ENCODE measurements around the gene MAP9.

MAP9 gene

GRCh38 chr4:155392481-155393184 lies 15.9 kb upstream of the MAP9 start:
- Mint-ChIP-seq H3K9me3 (peaks cover 2% of the 10 kb centered on the region), H3K4me1 (no peaks in the 10 kb centered on the region)
- no peak for DNase-seq (ENCODE audit: low spot score in 2 of 2)

DNA sequence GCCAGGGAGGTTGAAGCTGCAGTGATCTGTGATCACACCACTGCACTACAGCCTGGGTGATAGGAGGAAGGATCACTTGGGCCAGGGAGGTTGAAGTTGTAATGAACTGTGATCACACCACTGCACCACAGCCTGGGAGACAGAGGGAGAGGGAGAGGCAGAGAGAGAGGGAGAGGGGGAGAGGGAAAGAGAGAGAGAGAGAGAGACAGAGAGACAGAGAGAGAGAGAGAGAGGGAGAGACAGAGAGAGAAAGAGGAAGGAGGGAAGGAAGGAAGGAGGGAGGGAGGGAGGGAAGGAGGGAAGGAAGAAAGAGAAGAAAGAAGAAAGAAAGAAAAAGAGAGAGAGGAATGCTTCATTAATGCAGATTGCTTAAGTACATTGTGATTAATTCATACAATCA lies 15.2 kb upstream of the MAP9 start:
- Mint-ChIP-seq H3K4me1 (no peaks in the 10 kb centered on the region), H3K27me3 (peaks cover 9% of the 10 kb centered on the region), H3K27ac (no peak overlapping the region), H3K4me3 (no peak overlapping the region), H3K36me3 (no peaks in the 10 kb centered on the region), H3K9me3 (no peaks in the 10 kb centered on the region)
- ATAC-seq (ENCODE audit: low read depth) (no peak), DNase-seq (ENCODE audit: low spot score in 2 of 2) (no peak)

More at GRCh38 chr4:155392481-155393184, 15.9 kb upstream of the MAP9 start:
- Mint-ChIP-seq H3K4me3 (no peak overlapping the region), H3K27me3 (peaks cover 11% of the 10 kb centered on the region), H3K27ac (no peak overlapping the region), H3K36me3 (no peaks in the 10 kb centered on the region)
- ATAC-seq (ENCODE audit: low read depth): no peak

- H3K36me3 Mint-ChIP-seq: no peaks in the 10 kb centered on the region
- ATAC-seq (ENCODE audit: low read depth) (no peak), DNase-seq (ENCODE audit: low spot score in 2 of 2) (no peak)
- no peak overlapping the region for H3K27ac Mint-ChIP-seq
- H3K4me3 Mint-ChIP-seq: no peak overlapping the region
- peaks cover 10% of the 10 kb centered on the region for H3K27me3 Mint-ChIP-seq
- H3K4me1 Mint-ChIP-seq: no peaks in the 10 kb centered on the region
- no peaks in the 10 kb centered on the region for H3K9me3 Mint-ChIP-seq
Observed at GRCh38 chr4:155388162-155388561, 11.4 kb upstream of the MAP9 start.

DNA sequence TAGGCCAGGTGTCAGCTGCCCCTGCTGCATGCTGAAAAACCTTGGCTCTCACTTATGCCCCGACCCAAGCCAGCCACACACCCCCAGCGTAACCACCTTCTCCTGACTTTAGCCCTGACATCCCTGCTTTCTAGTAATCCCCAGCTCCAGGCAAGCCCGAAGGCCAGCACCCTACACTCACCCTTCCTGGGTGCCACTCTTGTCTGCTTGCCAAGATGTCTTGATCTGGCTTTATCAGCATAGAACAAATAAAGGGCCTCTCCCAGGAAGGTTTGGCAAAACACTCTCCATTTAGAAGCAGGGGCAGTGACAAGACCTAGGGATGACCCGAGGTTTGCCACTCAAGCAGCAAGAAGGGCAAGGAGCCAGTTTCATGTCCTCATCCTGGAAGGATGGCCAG lies 6.8 kb upstream of the MAP9 start:
- Mint-ChIP-seq H3K4me3 (no peak overlapping the region), H3K27me3 (peaks cover 3% of the 10 kb centered on the region), H3K9me3 (no peaks in the 10 kb centered on the region), H3K36me3 (no peaks in the 10 kb centered on the region), H3K4me1 (no peaks in the 10 kb centered on the region), H3K27ac (no peak overlapping the region)
- ATAC-seq (ENCODE audit: low read depth) (no peak), DNase-seq (ENCODE audit: low spot score in 2 of 2) (no peak)

DNA sequence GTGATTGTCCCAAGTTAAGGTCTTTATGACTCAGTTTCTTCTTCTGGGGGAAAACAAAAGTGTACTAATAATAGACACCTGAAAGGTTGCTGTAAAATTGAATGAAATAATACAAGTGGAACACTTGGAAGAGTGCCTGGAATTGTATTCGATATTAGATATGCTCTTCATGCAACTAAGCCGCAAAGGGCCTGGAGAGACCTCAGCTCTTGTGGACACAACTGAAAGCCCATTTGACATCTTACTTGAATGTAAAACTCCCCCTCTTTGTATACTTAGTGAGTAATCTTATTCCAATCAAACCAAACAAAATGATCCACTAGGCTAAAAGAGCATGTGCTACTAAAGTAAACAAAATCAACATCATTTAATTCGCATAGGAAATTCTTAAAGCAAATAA lies 511 bp upstream of the MAP9 start:
- peak overlapping the region; percentile 97 for H3K27ac Mint-ChIP-seq
- peaks cover 2% of the 10 kb centered on the region for H3K4me1 Mint-ChIP-seq
- no peak for DNase-seq (ENCODE audit: low spot score in 2 of 2)
- ATAC-seq (ENCODE audit: low read depth): no peak
- no peaks in the 10 kb centered on the region for H3K27me3 Mint-ChIP-seq
- H3K36me3 Mint-ChIP-seq: no peaks in the 10 kb centered on the region
- no peaks in the 10 kb centered on the region for H3K9me3 Mint-ChIP-seq
- peak overlapping the region; percentile 91 for H3K4me3 Mint-ChIP-seq

DNA sequence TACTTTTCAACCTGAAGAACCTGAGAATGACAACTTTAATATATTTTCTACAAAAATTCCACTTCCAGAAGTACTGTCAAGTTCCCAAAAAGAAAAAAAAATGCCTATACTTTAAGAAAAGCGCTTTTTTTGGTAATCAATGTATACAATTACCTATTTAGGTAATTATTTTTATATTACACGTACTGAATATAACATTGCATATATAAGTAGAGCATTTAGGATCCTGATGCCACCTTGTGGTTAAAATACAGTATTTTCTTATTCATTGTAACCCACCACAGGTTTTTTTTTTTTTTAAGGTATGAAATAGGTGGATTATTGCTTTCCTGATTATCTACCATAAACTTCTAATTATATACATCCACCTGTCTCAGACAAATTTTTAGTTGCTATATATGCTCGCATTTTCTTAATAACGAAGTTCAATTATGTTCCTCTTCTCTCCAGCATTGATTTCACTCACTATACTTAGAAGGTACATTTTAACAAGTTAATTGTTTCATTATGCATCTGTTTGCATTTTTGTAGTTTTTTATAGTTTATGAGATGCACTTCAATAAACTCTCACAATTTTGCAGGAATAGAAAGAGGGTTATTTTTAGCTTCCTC lies 5.2 kb downstream of the MAP9 start:
- DNase-seq (ENCODE audit: low spot score in 2 of 2) (no peak), ATAC-seq (ENCODE audit: low read depth) (peak; percentile 20)

DNA sequence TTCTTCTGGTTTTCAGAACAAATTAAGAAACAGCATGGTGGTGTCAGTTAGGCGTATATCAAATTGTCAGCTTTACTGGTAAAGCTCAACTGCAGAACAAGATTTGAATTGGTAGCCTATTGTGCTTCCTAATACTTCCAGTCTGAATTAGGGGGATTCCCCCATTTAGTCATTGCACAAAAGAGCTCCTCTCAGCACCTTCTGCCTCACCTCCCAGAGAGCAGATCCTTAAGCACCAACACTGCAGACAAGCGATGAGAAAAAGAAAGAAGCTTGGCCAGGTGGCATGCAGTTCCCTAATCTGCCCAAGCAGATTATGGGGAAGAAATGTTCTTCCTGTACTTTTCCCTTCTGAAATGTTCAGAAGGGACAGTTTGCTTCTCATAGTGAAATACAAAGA lies 9.2 kb downstream of the MAP9 start:
- Mint-ChIP-seq H3K9me3 (no peaks in the 10 kb centered on the region), H3K27me3 (no peaks in the 10 kb centered on the region), H3K4me1 (no peaks in the 10 kb centered on the region), H3K4me3 (no peak overlapping the region), H3K27ac (no peak overlapping the region), H3K36me3 (peaks cover 20% of the 10 kb centered on the region)
- DNase-seq (ENCODE audit: low spot score in 2 of 2) (no peak), ATAC-seq (ENCODE audit: low read depth) (no peak)

More for the DNA sequence above, 5.2 kb downstream of the MAP9 start:
- H3K36me3 Mint-ChIP-seq: peaks cover 7% of the 10 kb centered on the region
- H3K9me3 Mint-ChIP-seq: no peaks in the 10 kb centered on the region
- H3K4me1 Mint-ChIP-seq: peaks cover 2% of the 10 kb centered on the region
- H3K27me3 Mint-ChIP-seq: no peaks in the 10 kb centered on the region
- no peak overlapping the region for H3K4me3 Mint-ChIP-seq
- H3K27ac Mint-ChIP-seq: no peak overlapping the region

GRCh38 chr4:155353923-155354540 lies 22.7 kb downstream of the MAP9 start:
- H3K36me3 Mint-ChIP-seq: peaks cover 29% of the 10 kb centered on the region
- H3K9me3 Mint-ChIP-seq: no peaks in the 10 kb centered on the region
- no peak overlapping the region for H3K27ac Mint-ChIP-seq
- DNase-seq (ENCODE audit: low spot score in 2 of 2): no peak
- no peak overlapping the region for H3K4me3 Mint-ChIP-seq
- no peaks in the 10 kb centered on the region for H3K27me3 Mint-ChIP-seq
- H3K4me1 Mint-ChIP-seq: no peaks in the 10 kb centered on the region
- peak; percentile 62 for ATAC-seq (ENCODE audit: low read depth)

- H3K36me3 Mint-ChIP-seq: peaks cover 7% of the 10 kb centered on the region
- H3K27me3 Mint-ChIP-seq: no peaks in the 10 kb centered on the region
- H3K4me3 Mint-ChIP-seq: no peak overlapping the region
- ATAC-seq (ENCODE audit: low read depth): no peak
- no peaks in the 10 kb centered on the region for H3K4me1 Mint-ChIP-seq
- no peak for DNase-seq (ENCODE audit: low spot score in 2 of 2)
- peaks cover 5% of the 10 kb centered on the region for H3K9me3 Mint-ChIP-seq
- no peak overlapping the region for H3K27ac Mint-ChIP-seq
Observed at GRCh38 chr4:155342142-155342541, 34.6 kb downstream of the MAP9 start.

- Mint-ChIP-seq H3K36me3 (no peaks in the 10 kb centered on the region), H3K4me3 (no peak overlapping the region), H3K27ac (no peak overlapping the region), H3K9me3 (peaks cover 6% of the 10 kb centered on the region), H3K27me3 (peaks cover 3% of the 10 kb centered on the region), H3K4me1 (no peaks in the 10 kb centered on the region)
- ATAC-seq (ENCODE audit: low read depth) (no peak), DNase-seq (ENCODE audit: low spot score in 2 of 2) (no peak)
Observed at GRCh38 chr4:155339999-155340398, 36.8 kb downstream of the MAP9 start.

DNA sequence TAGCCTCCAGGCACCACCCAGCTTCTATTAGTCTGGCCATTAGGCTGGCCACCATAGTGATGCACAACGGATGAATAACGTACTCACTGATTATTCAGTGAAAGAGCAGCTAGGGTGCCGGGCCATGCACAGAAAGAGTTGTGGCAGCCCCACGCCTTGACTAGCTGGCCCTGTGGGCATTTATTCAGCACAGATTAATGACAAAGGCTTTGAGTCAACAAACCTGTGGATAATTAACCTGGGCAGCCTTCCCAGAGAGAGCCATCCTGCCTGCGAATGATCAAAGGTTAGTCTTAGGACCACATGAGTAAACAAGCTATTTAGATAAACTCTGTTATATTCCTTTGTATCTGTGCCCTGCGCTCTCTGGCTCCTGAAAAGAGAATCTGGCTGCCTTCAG lies 37.2 kb downstream of the MAP9 start:
- Mint-ChIP-seq H3K4me1 (no peaks in the 10 kb centered on the region), H3K4me3 (no peak overlapping the region), H3K9me3 (peaks cover 6% of the 10 kb centered on the region), H3K27me3 (peaks cover 3% of the 10 kb centered on the region), H3K27ac (no peak overlapping the region), H3K36me3 (no peaks in the 10 kb centered on the region)
- no peak for DNase-seq (ENCODE audit: low spot score in 2 of 2)
- no peak for ATAC-seq (ENCODE audit: low read depth)

DNA sequence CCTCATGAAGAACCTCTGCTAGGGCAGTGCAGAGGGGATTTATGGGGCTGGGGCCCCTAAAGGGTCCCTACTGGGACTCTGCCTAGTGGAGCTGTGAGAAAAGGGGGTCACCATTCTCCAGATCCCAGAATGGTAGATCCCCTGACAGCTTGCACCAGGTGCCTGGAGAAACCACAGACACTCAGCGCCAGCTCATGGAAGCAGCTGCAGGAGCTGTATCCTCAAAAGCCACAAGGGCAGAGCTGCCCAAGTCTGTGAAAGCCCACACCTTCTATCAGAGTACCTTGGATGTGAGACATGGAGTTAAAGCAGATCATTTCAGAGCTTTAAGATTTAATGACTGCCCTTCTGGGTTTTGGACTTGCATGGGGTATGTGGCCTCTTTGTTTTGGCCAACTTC lies 38.6 kb downstream of the MAP9 start:
- Mint-ChIP-seq H3K27ac (no peak overlapping the region), H3K36me3 (no peaks in the 10 kb centered on the region)

DNA sequence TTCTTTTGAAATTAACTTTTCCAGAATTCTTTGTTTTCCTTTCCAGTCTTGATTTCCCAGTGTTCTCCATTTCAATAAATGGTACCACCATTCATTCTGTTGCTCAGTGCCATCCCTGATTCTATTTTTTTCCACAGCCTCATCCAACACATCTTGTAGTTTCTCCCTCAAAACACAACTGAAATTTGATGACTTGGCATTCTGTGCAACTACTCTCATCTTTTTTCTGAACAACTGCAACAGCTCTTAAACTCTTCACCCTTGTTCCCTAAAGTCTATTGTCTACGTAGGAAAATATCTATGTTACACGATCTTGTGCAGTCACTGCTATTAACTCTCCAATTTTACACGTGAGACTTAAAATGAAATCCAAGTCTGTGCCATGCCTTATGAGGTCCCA lies 40.5 kb downstream of the MAP9 start:
- H3K27me3 Mint-ChIP-seq: peaks cover 3% of the 10 kb centered on the region
- no peak for ATAC-seq (ENCODE audit: low read depth)
- no peak overlapping the region for H3K4me3 Mint-ChIP-seq
- H3K9me3 Mint-ChIP-seq: peaks cover 8% of the 10 kb centered on the region
- no peaks in the 10 kb centered on the region for H3K36me3 Mint-ChIP-seq
- H3K4me1 Mint-ChIP-seq: no peaks in the 10 kb centered on the region
- no peak for DNase-seq (ENCODE audit: low spot score in 2 of 2)
- no peak overlapping the region for H3K27ac Mint-ChIP-seq

More for the DNA sequence above, 38.6 kb downstream of the MAP9 start:
- ATAC-seq (ENCODE audit: low read depth) (no peak), DNase-seq (ENCODE audit: low spot score in 2 of 2) (no peak)
- H3K4me3 Mint-ChIP-seq: no peak overlapping the region
- H3K27me3 Mint-ChIP-seq: peaks cover 3% of the 10 kb centered on the region
- peaks cover 7% of the 10 kb centered on the region for H3K9me3 Mint-ChIP-seq
- H3K4me1 Mint-ChIP-seq: no peaks in the 10 kb centered on the region

DNA sequence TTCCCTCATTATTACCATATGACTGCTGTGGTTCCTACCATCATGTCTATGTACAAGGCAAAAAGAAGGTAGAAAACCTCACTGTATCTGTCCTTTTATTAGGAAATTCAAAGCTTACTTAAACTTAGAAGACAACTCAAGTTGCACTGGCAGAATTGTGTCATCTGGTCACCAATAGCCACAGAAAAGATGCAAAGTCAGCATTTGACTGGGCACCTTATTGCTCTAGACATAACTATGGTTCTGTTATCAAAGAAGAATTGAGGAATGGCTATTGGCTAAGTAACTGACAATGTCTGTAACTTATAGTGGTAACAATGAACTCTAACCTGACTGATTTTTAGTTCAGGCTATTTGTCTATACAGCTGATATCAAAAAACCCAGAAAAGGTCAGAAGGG lies 45.3 kb downstream of the MAP9 start:
- Mint-ChIP-seq H3K9me3 (peaks cover 4% of the 10 kb centered on the region), H3K27ac (no peak overlapping the region), H3K4me1 (no peaks in the 10 kb centered on the region), H3K36me3 (no peaks in the 10 kb centered on the region), H3K4me3 (no peak overlapping the region), H3K27me3 (peaks cover 3% of the 10 kb centered on the region)
- ATAC-seq (ENCODE audit: low read depth): no peak
- no peak for DNase-seq (ENCODE audit: low spot score in 2 of 2)
